Measurements from ENCODE around the gene SRRM4.
A peak's percentile ranks its signal among the peaks of the same experiment; 100 is the strongest.
"Not testable (repeated sequence)": the region's sequence is repeated elsewhere in the genome, so short reads cannot be mapped to it uniquely, and the experiment has no call there.

Gene SRRM4

GRCh38 chr12:118981285-118982211, at the start of gene SRRM4:
TSS of gene SRRM4 (plus strand) at chr12:118981541. CDS start at chr12:118981883, 342 bp downstream.
- DNase-seq (ENCODE audit: low read depth in 3 of 3), result no peak

GRCh38 chr12:118946256-118946655, 35.1 kb upstream of the SRRM4 start:
- no peak for DNase-seq (ENCODE audit: low read depth in 3 of 3)

GRCh38 chr12:118958520-118958919, 22.8 kb upstream of the SRRM4 start:
- DNase-seq (ENCODE audit: low read depth in 3 of 3), result no peak

- no peak for DNase-seq (ENCODE audit: low read depth in 3 of 3)
Measured at GRCh38 chr12:118959348-118959747, 22.0 kb upstream of the SRRM4 start.

GRCh38 chr12:118959985-118960560, 21.3 kb upstream of the SRRM4 start:
- DNase-seq (ENCODE audit: low read depth in 3 of 3), result no peak

- DNase-seq (ENCODE audit: low read depth in 3 of 3), result no peak
Measured at GRCh38 chr12:118960865-118961264, 20.5 kb upstream of the SRRM4 start.

- no peak for DNase-seq (ENCODE audit: low read depth in 3 of 3)
Measured at GRCh38 chr12:118964988-118965387, 16.4 kb upstream of the SRRM4 start.

- DNase-seq (ENCODE audit: low read depth in 3 of 3), result no peak
Measured at GRCh38 chr12:118970856-118971255, 10.5 kb upstream of the SRRM4 start.

- DNase-seq (ENCODE audit: low read depth in 3 of 3), result no peak
Measured at GRCh38 chr12:118972982-118973381, 8.4 kb upstream of the SRRM4 start.

GRCh38 chr12:118979763-118980406, 1.5 kb upstream of the SRRM4 start:
- DNase-seq (ENCODE audit: low read depth in 3 of 3), result peak in 2 of 3 donors; percentile 2

GRCh38 chr12:118980407-118981014, 830 bp upstream of the SRRM4 start:
- DNase-seq (ENCODE audit: low read depth in 3 of 3), result no peak

- DNase-seq (ENCODE audit: low read depth in 3 of 3), result no peak
Measured at GRCh38 chr12:118982302-118982701, 961 bp downstream of the SRRM4 start.

- no peak for DNase-seq (ENCODE audit: low read depth in 3 of 3)
Measured at GRCh38 chr12:118982984-118983761, 1.8 kb downstream of the SRRM4 start.

- DNase-seq (ENCODE audit: low read depth in 3 of 3), result no peak
Measured at GRCh38 chr12:118984161-118984943, 3.0 kb downstream of the SRRM4 start.

- DNase-seq (ENCODE audit: low read depth in 3 of 3), result no peak
Measured at GRCh38 chr12:118986050-118986449, 4.7 kb downstream of the SRRM4 start.

- DNase-seq (ENCODE audit: low read depth in 3 of 3), result no peak
Measured at GRCh38 chr12:118999107-118999506, 17.8 kb downstream of the SRRM4 start.

GRCh38 chr12:119005085-119005484, 23.7 kb downstream of the SRRM4 start:
- no peak for DNase-seq (ENCODE audit: low read depth in 3 of 3)

- no peak for DNase-seq (ENCODE audit: low read depth in 3 of 3)
Measured at GRCh38 chr12:119005913-119006312, 24.6 kb downstream of the SRRM4 start.

GRCh38 chr12:119006746-119007145, 25.4 kb downstream of the SRRM4 start:
- DNase-seq (ENCODE audit: low read depth in 3 of 3), result no peak

- DNase-seq (ENCODE audit: low read depth in 3 of 3), result not testable (repeated sequence)
Measured at GRCh38 chr12:119008273-119008672, 26.9 kb downstream of the SRRM4 start.

Data from stimulated activated CD4-positive, alpha-beta T cell treated with anti-CD3 and anti-CD28 coated beads, TNF-alpha, amount 100 ng/mL, for 48 hours (primary cell).